IPS-20b (cell line): ENCODE measurements around the gene SCN5A.

Experiments
- H3K27ac ChIP-seq: one replicate; pipeline ENCODE4 v1.5.1; 2013; ENCODE audit warnings: low read length
- H3K27me3 ChIP-seq: 2 replicates; pipeline ENCODE4 v1.6.1; 2013; ENCODE audit warnings: mild to moderate bottlenecking, low read length, inconsistent platforms; ENCODE audit not compliant: insufficient read depth
- H3K36me3 ChIP-seq: 2 replicates; pipeline ENCODE4 v1.6.1; 2013; ENCODE audit warnings: low read depth, mild to moderate bottlenecking, inconsistent platforms, low read length, moderate library complexity; ENCODE audit not compliant: insufficient read depth
- H3K4me1 ChIP-seq: 2 replicates; pipeline ENCODE4 v1.6.1; 2013; ENCODE audit warnings: mild to moderate bottlenecking, control low read depth, inconsistent platforms, low read length, moderate library complexity; ENCODE audit not compliant: insufficient read depth
- H3K4me3 ChIP-seq: 2 replicates; pipeline ENCODE4 v1.5.1; 2013; ENCODE audit warnings: mild to moderate bottlenecking, low read length, inconsistent platforms
- H3K9ac ChIP-seq: 2 replicates; pipeline ENCODE4 v1.6.1; 2013; ENCODE audit warnings: low read depth, mild to moderate bottlenecking, inconsistent platforms, low read length, moderate library complexity
- H3K9me3 ChIP-seq: 2 replicates; pipeline ENCODE4 v1.6.1; 2013; ENCODE audit warnings: mild to moderate bottlenecking, low read depth, low read length, inconsistent platforms; ENCODE audit not compliant: insufficient read depth

SCN5A gene

GRCh38 chr3:38617586-38617985 is 31.9 kb downstream of the SCN5A start:
- H3K9ac ChIP-seq = no peak overlapping the region
- no peak overlapping the region for H3K4me3 ChIP-seq
- peaks cover 7% of the 10 kb centered on the region; the same call in 1 of the 2 replicates for H3K4me1 ChIP-seq
- H3K36me3 ChIP-seq = no peaks in the 10 kb centered on the region
- no peaks in the 10 kb centered on the region for H3K27me3 ChIP-seq
- no peak overlapping the region for H3K27ac ChIP-seq
- H3K9me3 ChIP-seq = no peaks in the 10 kb centered on the region

GRCh38 chr3:38617137-38617536 is 32.4 kb downstream of the SCN5A start:
- Histone ChIP-seq H3K4me1 (peaks cover 7% of the 10 kb centered on the region; the same call in 1 of the 2 replicates), H3K27me3 (no peaks in the 10 kb centered on the region), H3K36me3 (no peaks in the 10 kb centered on the region), H3K4me3 (no peak overlapping the region), H3K9me3 (no peaks in the 10 kb centered on the region), H3K9ac (no peak overlapping the region), H3K27ac (no peak overlapping the region)

- H3K9ac ChIP-seq = no peak overlapping the region
- no peak overlapping the region for H3K27ac ChIP-seq
- no peaks in the 10 kb centered on the region for H3K36me3 ChIP-seq
- no peak overlapping the region for H3K4me3 ChIP-seq
- H3K4me1 ChIP-seq = peaks cover 7% of the 10 kb centered on the region; the same call in 1 of the 2 replicates
- H3K27me3 ChIP-seq = no peaks in the 10 kb centered on the region
- no peaks in the 10 kb centered on the region for H3K9me3 ChIP-seq
These were observed 32.8 kb downstream of the SCN5A start for GRCh38 chr3:38616658-38617057.

GRCh38 chr3:38616111-38616510 is 33.4 kb downstream of the SCN5A start:
- H3K27ac ChIP-seq = no peak overlapping the region
- H3K36me3 ChIP-seq = no peaks in the 10 kb centered on the region
- H3K4me1 ChIP-seq = peaks cover 7% of the 10 kb centered on the region; the same call in 1 of the 2 replicates

GRCh38 chr3:38614651-38615352 is 34.7 kb downstream of the SCN5A start:
- H3K27ac ChIP-seq = no peak overlapping the region
- peaks cover 7% of the 10 kb centered on the region; the same call in 1 of the 2 replicates for H3K4me1 ChIP-seq
- H3K9me3 ChIP-seq = no peaks in the 10 kb centered on the region
- no peak overlapping the region for H3K4me3 ChIP-seq
- H3K27me3 ChIP-seq = no peaks in the 10 kb centered on the region
- H3K9ac ChIP-seq = no peak overlapping the region
- H3K36me3 ChIP-seq = no peaks in the 10 kb centered on the region

More at GRCh38 chr3:38616111-38616510, 33.4 kb downstream of the SCN5A start:
- H3K4me3 ChIP-seq = no peak overlapping the region
- no peak overlapping the region for H3K9ac ChIP-seq
- H3K9me3 ChIP-seq = no peaks in the 10 kb centered on the region
- H3K27me3 ChIP-seq = no peaks in the 10 kb centered on the region

GRCh38 chr3:38614091-38614490 is 35.4 kb downstream of the SCN5A start:
- H3K36me3 ChIP-seq = no peaks in the 10 kb centered on the region
- H3K4me3 ChIP-seq = no peak overlapping the region
- H3K9ac ChIP-seq = no peak overlapping the region
- H3K27me3 ChIP-seq = no peaks in the 10 kb centered on the region
- H3K4me1 ChIP-seq = peaks cover 7% of the 10 kb centered on the region; the same call in 1 of the 2 replicates
- H3K9me3 ChIP-seq = no peaks in the 10 kb centered on the region
- H3K27ac ChIP-seq = no peak overlapping the region

- H3K4me1 ChIP-seq = peaks cover 7% of the 10 kb centered on the region; the same call in 1 of the 2 replicates
- no peak overlapping the region for H3K27ac ChIP-seq
- H3K4me3 ChIP-seq = no peak overlapping the region
- H3K9ac ChIP-seq = no peak overlapping the region
- no peaks in the 10 kb centered on the region for H3K36me3 ChIP-seq
- H3K9me3 ChIP-seq = no peaks in the 10 kb centered on the region
- no peaks in the 10 kb centered on the region for H3K27me3 ChIP-seq
These were observed 36.1 kb downstream of the SCN5A start for GRCh38 chr3:38613426-38613825.

GRCh38 chr3:38611866-38612265 is 37.6 kb downstream of the SCN5A start:
- Histone ChIP-seq H3K9ac (no peak overlapping the region), H3K36me3 (no peaks in the 10 kb centered on the region), H3K4me1 (peaks cover 4% of the 10 kb centered on the region; the same call in 1 of the 2 replicates), H3K4me3 (no peak overlapping the region), H3K27me3 (no peaks in the 10 kb centered on the region), H3K27ac (no peak overlapping the region), H3K9me3 (no peaks in the 10 kb centered on the region)

GRCh38 chr3:38610934-38611333 is 38.6 kb downstream of the SCN5A start:
- H3K4me1 ChIP-seq = no peaks in the 10 kb centered on the region
- H3K9me3 ChIP-seq = no peaks in the 10 kb centered on the region
- H3K36me3 ChIP-seq = no peaks in the 10 kb centered on the region
- H3K4me3 ChIP-seq = no peak overlapping the region
- H3K27ac ChIP-seq = no peak overlapping the region
- no peak overlapping the region for H3K9ac ChIP-seq
- no peaks in the 10 kb centered on the region for H3K27me3 ChIP-seq

GRCh38 chr3:38610436-38610835 is 39.1 kb downstream of the SCN5A start:
- no peaks in the 10 kb centered on the region for H3K27me3 ChIP-seq
- no peak overlapping the region for H3K4me3 ChIP-seq
- no peaks in the 10 kb centered on the region for H3K36me3 ChIP-seq
- no peak overlapping the region for H3K27ac ChIP-seq
- no peaks in the 10 kb centered on the region for H3K9me3 ChIP-seq
- no peak overlapping the region for H3K9ac ChIP-seq
- no peaks in the 10 kb centered on the region for H3K4me1 ChIP-seq

GRCh38 chr3:38609386-38610111 is 39.9 kb downstream of the SCN5A start:
- H3K36me3 ChIP-seq = no peaks in the 10 kb centered on the region
- H3K9me3 ChIP-seq = no peaks in the 10 kb centered on the region
- no peaks in the 10 kb centered on the region for H3K4me1 ChIP-seq
- no peak overlapping the region for H3K9ac ChIP-seq
- H3K27me3 ChIP-seq = no peaks in the 10 kb centered on the region
- no peak overlapping the region for H3K27ac ChIP-seq
- no peak overlapping the region for H3K4me3 ChIP-seq

GRCh38 chr3:38608961-38609360 is 40.5 kb downstream of the SCN5A start:
- Histone ChIP-seq H3K9ac (no peak overlapping the region), H3K27me3 (no peaks in the 10 kb centered on the region), H3K9me3 (no peaks in the 10 kb centered on the region), H3K4me1 (no peaks in the 10 kb centered on the region), H3K27ac (no peak overlapping the region), H3K36me3 (no peaks in the 10 kb centered on the region), H3K4me3 (no peak overlapping the region)
